HG03565 (cell line): Measurements from ENCODE around the gene PRICKLE2.

Experiments used
- ATAC-seq: cut with Tn5 transposase; IDR thresholded peaks from one replicate; pipeline ENCODE4 v1.9.1; 2021; ENCODE audit warnings: mild to moderate bottlenecking, moderate library complexity; ENCODE audit not compliant: unreplicated experiment

Gene PRICKLE2

DNA sequence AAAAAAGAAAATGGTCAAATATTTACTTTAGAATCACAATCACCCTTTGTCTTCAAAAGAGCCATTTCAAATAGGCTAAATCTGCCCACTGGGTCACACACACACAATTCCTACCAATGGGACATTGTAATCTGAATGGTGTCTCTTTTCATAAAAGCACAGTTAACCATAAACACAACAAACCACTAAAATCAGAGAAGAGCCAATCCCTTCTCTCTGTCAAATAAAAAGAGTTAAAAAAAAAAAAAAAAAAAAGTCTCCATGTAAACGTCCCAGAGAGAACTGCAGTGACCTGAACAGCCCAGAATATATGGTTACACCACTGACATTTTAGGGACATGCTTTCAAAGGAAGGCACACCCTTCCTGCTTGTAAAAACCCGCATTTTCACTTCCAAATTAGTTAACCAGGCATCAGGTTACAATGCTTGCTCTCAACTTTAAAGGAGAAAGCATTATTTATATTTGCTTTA, 63.7 kb downstream of the PRICKLE2 start:
- ATAC-seq = no peak

DNA sequence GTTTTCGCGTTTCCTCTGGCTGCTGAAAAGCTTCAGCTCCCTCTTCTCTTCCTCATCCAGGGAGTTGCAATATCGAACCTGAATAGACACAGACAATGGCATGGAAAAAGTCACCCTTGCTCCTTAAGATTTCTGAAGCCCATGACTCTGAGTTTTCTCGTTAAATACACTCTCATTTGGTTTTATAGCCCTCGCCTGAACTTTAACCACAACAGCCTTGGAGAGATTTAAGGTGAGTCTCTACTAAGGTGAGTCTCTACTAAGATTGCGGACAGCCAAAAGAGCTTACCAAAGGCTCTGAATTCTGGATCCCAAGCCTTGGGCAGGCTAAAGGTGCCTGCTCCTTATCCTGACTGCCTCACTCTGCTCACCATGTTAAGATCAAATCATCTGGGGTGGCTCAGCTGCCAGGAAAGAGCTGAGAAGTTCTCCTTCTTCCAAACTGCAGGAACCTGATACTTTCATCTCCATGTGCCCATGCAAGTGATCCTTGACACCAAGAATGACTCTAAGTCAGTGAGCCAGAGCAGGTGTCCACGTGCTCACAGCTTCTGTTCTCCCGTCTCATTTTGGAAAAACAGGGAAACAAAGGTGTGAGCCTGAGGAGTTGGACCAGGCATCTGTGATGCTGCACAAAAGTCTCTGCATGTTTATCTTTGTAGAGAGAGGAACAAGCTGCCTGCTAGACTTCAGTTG, 65.1 kb downstream of the PRICKLE2 start:
- no peak for ATAC-seq

DNA sequence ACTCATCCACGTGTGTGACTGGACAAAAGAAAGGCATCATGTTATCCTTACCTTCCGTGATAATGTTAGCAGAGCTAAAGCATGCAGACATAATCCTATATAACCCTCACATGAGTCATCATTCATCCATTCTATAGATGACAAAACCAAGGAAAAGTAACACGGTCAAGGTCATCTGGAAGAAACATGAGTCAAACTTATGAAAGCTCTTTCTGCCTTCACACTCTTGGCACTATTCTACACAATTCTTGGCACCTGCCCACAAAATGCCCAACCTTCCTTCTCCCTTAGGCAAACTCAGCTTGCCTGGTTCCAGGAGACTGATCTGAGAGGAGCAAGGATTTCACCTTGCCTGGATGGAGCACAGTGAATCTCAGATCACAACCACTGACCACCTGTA, 66.9 kb downstream of the PRICKLE2 start:
- ATAC-seq = no peak

DNA sequence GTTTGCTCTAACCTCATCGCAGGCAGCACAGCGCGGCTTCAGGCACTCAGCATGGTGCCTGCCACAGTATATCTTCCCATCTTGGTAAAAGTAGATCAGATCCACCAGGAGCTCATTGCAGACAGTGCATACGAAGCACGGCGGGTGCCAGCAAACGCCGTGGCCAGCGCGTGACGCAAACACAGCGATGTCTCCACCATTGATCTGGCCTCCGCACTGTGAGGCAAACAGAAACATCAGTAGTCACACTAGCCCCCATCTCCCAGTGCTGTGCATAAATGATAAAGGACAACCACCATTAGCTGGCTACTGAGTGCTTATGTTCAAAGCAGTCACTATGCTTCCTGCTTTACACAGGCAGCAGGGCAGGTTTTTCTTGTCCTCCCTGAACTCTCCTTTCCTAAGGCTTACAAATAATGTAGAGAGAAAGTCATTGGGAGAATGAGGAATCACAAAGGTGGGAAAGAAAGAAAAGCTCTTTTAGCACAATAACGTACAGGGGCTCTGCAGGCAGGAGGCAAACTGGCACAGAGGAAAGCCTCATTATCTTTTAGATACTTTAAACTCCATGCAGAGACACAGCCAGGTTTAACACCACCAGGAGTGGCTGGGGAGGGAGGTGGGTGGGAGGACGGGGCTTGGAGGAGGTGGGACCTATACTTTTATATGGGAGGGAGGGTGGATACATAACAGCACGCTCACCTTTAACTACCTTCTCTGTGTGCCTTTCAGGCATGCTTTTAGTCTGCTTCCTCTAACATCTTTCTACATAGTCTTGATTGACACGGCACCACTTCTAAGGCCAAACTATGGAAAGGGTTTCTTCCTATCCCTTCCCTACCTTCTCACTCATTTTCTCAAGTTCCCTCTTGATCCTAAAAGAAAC, 67.9 kb downstream of the PRICKLE2 start:
- no peak for ATAC-seq

DNA sequence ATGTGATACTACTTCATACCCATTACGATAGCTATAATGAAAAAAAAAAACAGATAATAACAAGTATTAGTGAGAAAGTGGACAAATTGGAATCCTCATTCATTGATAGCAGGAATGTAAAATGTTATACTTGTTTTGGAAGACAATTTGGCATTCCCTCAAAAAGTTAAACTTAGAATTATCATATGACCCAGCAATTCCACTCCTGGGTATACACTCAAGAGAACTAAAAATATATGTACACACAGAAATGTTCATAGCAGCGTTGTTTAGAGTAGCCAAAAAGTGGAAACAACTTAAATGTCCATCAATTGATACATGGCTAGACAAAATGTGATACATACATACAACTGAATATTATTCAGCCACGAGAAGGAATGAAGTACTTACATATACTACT, 69.9 kb downstream of the PRICKLE2 start:
- ATAC-seq = no peak

DNA sequence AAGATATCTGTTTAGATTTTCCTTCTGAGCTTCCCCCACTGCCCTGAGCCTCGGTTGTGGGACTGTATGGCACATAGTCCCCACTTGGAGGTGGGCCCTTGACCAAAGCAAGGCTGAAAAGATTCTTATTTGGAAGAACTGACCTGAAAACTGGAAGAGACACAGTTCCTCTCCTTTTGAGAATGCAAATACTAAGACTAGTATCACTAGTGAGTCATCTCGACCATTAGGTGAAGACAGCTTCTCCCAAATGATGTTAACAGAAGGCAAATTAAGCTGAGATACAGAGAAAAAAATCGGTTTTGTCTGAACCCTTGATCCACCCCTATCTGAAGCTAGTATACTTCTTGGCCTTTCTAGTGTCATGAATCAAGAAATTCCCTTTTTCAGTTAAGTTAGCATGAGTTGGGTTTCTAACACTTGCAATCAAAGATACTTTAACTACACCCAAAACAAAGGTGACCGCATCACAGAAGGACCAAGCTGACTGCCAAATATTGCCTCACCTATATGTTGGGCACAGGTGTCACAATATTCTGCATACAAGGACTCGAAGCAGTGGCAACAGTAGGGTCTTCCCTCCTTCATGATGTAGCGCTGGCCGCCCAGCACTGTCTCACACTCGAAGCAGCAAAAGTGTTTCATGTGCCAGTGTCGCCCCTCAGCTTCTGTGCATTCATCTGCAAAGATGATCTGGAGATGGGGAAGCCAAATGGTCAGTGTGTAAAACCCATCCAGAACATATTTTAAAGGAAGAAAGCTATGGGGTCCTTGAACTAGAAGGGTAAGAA, 72.4 kb downstream of the PRICKLE2 start:
- ATAC-seq = no peak

DNA sequence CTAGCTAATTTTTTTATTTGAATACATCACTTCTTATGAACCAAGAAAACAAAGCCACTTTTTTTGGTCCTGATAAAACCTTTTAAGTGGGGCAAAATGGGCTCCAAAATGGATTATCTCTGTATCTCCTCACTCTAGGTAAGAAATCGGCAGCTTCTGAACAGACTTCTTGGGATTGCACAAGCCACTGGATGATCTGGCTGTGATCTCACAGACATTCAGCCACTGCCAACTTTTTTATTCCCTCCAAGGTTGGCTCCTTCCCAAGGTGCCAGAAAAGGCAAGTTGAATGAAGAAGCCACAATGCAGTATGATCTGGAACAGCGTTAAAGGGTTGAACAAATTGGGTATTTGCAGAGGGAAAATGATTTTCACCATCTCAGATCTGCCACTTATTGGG, 73.2 kb downstream of the PRICKLE2 start:
- no peak for ATAC-seq

DNA sequence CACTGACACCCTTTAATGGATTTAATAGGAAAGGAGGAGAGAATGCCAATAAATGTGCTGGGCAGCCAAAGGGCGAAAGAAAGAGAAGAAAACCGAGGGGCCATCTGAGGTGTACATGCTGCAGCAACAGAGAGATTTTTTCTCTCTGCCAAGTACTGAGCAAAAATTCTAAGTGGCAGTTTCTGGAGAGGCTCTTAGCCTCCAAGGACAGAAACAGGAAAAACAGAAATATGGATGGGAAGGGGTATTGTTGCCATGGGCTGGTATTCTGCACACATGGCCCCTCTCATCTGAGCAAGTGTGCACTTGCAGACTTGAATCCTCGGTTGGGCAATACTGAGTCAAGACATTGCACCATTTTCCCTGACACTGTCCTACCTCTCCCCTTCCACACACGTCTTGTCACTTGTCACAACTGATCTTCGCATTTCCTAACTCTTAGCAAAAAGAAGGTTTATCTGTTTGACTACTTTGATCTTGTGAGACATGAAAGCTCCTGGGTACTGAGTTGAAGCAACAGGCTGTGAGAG, 73.9 kb downstream of the PRICKLE2 start:
- no peak for ATAC-seq

DNA sequence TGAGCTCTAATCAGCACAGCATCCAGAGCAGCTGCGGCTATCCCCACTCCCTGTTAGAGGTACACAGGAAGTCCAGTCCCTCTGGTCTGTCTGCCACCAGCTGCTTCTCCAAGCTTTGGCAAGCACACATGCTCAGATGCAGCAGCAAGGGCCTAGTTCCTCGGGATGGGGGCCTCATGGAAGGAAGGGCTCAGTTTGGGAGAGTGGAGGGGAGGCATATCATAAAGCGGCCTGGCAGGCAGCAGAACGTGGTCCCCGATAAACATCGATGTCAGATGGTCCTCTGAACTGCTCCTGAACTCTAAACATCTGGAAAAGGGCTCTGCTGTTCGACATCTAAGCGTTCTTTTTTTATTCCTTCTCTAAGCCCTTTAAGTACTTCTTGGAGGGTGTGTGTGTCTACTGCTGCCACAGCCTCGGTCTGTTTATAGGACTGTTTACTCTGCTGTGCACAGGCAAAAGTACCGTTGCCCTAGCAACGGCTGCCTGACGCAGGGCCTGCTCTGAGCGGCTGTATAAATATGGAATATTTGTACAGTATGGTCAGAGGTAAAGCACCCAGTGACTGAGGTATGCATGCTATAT, 74.6 kb downstream of the PRICKLE2 start:
- ATAC-seq = no peak

DNA sequence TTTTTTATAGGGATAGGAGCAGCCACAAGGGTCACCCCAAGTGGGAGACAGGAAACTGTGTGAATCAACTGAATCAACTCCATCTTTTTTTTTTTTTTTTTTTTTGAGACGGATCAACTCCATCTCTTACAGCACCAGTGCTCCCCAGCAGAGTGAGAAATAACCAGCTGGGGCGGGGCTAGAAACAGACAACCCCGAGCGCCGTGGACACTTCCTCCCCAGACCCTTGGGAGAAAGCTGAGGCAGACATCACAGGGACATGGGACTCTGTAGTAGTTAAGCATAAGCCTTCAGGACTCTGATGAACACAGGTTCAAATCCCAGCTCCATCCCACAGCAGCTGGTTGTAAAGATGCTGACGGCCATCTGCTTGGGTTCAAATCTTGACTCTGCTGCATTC, 75.4 kb downstream of the PRICKLE2 start:
- ATAC-seq = no peak

DNA sequence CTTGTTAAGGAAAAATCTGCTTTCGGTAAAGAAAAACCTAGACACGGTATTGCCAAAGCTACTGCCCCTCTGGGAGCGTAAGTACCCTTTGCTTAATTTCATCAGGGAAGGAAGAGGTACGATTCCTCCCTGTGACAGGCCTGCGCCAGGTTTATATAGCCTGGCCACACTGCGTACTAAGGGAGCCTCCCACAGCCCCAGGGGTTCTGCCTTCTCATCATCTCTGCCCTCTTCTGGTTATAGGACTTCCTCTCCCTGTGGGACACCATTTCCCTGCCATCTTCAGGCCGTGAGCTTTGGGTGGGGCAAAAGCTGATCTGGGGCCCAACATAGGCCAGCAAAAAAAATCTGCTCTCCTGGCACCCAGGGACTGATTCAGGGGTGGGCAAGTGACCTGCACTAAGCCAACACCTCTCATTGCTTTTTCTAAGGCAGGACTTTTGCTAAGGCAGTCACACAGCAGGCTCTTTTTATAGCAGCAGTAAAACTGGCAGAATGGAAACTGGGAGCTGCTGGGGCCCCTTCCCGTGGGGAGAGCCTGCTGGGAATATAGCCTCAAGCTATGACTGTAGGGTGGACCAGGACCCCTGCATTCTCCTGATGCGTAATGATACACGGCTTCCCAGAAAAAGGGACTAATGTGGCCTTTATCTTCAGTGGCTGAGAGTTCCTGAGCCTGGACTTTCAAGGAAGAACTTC, 76.2 kb downstream of the PRICKLE2 start:
- ATAC-seq = no peak

DNA sequence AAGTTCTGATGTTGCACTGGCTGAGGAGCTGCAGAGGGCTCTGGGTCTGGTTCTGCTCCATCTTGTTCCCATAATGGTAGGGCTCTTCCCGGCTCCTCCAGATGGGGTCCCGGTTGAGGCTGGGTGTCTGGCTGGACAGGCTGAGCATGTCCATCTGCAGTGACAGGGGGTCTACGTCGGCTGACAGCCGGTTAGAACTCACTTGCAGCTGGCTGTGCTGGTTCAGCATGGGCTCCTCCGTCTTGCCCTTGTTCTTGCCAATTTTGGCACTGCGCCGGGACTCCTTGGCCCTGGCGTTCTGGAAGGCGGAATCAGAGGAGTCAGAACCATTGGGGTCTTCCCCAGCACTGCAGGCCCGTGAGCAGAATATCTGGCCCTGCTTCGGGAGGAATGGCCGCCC, 78.1 kb downstream of the PRICKLE2 start:
- ATAC-seq = no peak

DNA sequence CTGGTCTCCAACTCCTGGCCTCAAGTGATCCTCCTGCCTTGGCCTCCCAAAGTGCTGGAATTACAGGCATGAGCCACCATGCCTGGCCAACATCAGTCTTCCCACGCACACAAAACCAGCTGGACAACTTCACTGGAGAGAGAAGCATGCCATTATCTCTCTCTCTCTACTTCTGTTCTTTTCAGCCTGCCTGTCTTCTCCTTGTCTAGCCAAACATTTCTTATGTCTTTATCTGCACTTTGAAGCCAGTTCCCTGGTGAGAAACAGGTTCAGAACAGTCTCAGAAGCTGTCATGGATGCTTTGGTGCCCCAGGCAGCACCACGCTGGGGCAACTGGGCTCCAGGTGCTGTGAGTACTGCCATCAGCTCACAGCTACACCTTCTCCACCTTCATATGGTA, 79.8 kb downstream of the PRICKLE2 start:
- no peak for ATAC-seq

DNA sequence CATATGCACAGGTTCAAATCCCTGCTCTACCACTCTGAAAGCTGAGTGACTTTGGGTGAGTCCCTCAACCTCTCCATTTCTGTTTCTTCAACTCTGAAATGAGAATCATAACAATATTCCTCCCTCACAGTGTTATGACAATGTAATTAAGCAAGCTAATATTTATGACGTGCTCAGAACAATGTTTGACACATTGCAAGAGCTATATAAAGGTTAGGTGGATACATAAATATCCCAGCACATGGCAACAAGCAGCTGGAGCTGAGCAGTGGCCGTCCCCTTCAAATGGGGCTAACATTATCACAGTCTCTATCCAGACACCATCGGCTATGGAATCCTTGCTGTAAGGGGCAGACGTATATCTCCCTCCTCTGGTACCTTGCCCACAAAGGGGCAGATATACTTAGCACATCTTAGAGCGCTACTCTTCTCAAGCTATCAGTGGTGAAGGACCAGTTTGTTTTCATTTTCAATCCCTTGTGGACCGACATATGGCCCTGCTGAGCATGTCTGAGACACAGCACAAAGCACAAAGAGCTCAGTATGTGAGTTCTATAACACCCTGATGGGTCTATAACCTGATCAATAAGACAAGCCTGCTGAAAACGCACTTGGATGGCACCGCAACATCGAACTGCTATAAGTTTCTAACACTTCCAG, 80.9 kb downstream of the PRICKLE2 start:
- ATAC-seq = no peak

DNA sequence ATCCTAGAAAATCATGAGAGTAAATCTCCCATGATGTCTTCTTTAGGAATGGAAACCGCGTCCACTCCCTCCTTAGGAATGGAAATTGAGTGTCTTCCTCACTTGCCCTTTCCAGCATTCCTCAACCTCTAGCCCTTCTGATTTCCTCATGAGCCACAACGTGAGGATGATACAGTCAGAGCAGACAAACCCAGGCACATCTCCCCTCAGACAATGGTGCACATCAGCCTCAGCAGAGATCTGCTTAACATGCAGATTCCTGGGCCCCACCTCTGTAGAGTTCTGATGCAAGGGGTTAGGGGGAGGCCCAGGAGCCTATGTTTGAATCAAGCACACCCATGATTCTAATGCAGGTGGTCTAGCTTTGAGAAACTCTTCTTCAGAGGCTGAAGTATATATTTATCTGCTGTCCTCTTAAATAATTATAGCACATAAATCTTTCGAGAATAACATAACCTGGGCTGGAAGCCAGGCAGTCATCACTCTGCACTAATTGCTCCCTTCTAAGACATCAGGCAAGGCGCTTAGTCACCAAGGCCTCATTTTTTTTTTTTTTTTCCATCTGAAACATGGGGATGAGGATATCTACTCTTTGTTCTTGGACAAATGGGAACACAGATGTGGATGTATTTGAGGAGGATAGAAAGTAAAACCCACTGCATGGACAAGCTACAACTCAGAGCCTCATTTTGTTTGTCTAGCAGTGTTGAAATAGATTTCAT, 81.7 kb downstream of the PRICKLE2 start:
- ATAC-seq = no peak

DNA sequence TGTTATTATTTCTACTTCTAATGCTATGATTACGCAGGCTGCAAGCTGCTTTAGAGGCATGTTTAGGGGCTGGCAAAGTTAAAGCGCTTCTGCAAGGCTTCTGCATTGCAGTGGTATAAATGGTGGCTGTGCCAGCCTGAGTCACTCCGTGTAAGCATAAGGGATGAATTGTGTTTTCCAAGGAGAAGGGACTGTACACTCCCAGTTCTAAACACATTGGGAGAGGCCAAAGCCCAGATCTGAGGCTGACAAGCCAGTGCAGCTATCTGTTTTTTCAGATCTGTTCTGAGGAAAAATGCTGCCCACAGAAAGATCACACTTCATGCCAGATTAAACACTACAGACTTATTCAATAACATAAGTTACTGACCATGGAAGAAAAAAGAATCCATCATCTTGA, 83.8 kb downstream of the PRICKLE2 start:
- ATAC-seq = no peak

DNA sequence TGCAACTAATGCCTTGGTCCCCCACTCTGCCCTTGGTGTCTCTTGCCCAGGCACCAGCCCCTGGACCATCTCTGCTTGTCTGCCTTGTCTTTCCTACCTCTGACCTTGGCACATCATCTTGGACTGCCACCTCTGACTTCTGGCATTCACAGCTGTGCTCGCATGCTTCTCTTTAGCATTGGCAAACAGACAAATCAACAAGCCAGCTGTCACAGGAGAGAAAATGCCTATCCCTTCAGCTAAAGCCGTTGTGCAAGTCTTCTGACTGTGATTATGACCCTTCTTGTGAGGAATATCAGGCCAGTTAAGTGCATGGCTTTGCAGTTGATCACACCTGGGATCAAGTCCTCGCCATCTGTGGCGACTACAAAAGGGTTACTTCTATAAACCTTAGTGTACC, 84.6 kb downstream of the PRICKLE2 start:
- no peak for ATAC-seq

DNA sequence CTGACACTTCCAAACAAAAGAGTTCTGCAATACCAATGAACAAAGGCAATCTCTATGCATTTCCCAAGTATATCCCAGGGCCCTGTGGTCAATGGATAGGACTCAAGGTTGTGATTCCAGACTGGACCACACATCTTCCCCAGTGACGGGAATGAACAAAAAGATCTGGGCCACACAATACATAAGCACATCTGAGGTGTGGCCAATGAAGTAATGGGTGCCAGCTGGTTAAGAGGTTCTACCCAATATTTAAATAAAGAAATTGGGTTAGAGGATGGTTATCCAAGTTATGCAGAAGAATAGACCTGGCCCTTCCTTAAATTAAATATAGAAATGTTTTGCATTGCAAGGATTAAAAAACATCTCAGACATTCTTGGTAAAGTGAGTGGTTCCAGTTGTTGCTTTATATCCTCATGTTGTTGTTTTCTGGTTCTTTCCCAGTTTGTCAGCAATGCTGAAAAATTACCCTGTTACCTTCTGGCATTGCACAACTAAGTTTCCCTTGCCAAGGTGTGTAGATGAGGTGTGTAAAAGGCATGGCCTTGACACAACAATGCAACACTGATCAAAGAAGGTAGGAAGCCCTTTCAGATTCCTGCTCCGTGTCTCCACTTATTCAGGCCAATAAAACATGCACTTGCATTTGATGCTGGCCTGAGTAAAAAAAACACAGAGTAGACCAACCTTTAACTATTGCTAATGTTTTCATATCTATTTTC, 86.5 kb downstream of the PRICKLE2 start:
- ATAC-seq = no peak
